Limb (tissue), 2 donors: Measurements from ENCODE around the gene NRBF2.
"Not testable (repeated sequence)": the region's sequence is repeated elsewhere in the genome, so short reads cannot be mapped to it uniquely, and the experiment has no call there.

Experiments
- DNase-seq, 2 donors: peaks; one replicate each; pipeline ENCODE4 v3.0.0-alpha.2; 2016; ENCODE audit errors: extremely low spot score in 2 of 2

Gene NRBF2

DNA sequence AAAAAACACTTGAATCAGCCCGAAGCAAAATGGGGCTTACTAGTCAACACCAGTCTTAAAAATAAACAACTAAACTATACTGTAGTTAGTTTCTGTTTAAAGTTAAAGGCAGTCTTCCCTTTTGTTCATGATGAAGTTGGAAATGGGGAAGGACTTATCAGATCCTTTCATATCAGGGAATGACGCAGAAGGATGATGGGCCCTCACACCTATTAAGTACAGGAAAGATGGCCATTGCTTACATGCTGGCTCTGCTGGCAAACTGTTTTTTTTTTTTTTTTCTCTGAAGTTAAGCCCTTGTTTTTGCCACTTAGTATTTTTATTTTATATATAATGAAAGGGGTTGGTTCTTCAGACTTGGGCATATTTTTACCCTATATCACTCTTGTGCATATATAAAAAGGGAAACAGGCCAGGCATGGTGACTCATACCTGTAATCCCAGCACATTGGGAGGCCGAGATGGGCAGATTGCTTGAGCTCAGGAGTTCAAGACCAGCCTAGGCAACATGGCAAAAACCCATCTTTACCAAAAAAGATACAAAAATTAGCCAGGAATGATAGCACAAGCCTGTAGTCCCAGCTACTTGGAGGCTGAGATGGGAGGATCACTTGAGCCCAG is 16.6 kb upstream of the NRBF2 start:
- no peak for DNase-seq

DNA sequence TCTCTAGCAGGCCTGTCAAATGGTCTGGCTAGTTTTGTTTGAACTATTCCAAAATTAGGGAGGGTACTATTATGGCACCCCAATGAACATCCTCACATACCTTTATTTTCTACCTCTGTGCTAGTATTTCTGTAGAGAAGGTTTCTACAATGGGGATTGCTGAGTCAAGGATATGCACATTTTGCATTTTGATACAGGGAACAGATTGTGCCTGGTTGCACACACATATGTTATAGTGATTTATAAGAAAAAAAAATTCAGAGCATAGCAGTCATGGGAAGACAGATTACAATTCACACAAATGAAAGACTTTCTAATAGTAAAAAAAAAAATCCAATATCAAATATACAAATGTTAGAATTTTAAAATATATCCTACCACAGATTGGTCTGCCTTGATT is 14.1 kb upstream of the NRBF2 start:
- no peak for DNase-seq

DNA sequence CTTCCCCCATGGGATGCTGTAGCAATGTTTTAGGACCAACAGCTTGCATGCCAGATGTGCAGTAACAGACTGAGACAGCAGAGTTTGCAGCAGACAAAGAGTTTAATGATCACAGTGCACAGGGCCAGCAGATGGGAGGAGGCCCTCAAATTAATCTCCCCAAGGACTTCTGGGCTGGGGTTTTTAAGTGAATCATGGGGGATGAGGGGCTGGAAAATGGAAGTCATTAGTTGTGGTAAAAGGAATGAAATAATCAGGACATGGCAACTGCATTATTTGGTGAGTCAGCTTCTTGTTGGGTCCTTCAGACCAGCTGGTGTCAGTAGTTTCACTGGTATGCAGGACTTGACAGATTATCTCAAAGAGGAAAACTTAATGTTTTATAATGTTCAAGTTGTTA is 12.6 kb upstream of the NRBF2 start:
- DNase-seq: no peak

DNA sequence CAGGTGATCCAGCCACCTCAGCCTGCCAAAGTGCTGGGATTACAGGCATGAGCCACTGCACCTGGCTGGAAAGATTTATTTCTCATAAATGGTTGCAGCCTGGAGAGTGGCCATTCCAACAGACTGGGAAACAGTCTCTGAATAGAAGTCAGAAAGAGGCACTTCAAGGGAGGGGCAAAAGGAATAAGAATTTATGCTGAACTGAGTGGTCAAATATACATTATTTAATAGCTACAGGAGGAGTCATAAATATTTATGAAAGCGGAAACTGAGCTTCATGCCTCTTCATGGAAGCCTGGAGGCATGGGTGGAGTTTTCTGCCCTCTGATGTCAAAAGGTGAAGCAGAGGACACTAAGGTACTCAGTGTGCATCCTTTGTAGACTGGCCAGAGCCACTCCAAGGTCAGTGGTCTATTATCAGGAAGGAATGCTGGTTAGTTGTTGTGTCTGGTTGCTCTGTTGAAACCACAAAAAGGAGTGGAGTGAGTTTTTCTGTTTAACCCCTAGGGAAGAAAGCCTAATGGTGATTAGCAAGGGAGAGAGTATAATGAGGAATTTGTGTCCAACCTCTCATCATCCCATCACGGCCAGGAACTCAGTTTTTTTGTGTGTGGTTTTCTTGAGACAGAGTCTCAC is 9.3 kb upstream of the NRBF2 start:
- DNase-seq: no peak

DNA sequence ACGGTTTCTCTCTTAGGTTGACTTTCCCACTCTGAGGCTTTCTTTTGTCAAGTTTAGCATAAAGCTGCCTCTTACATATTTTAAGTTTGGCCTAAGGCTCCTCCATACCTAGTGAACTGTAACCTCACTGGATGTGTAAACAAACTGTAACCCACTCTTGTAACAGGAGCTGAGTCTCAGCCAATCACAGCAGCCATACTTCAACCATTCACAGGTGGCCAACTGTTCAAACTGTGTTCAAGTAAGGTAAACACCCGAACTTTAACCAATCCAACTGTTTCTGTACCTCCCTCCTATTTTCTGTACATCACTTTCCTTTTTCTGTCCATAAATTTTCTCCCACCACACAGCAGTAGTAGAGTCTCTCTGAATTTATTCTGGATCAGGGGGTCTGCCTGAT is 7.7 kb upstream of the NRBF2 start:
- no peak for DNase-seq

DNA sequence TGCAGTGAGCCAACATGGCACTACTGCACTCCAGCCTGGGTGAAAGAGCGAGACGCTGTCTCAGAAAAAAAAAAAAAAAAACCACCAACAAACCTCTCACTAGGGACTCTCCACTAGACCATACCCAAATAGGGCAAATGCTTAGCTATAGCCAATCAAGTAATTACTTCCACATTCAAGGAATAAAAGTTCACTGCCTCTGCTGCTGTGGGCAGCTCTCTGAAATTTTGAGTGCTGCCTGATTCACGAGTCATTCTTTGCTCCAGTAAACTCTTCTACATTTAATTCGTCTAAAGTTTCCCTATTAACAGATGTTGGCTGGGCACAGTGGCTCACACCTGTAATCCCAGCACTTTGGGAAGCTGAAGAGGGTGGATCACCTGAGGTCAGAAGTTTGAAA is 4.7 kb upstream of the NRBF2 start:
- DNase-seq: no peak

DNA sequence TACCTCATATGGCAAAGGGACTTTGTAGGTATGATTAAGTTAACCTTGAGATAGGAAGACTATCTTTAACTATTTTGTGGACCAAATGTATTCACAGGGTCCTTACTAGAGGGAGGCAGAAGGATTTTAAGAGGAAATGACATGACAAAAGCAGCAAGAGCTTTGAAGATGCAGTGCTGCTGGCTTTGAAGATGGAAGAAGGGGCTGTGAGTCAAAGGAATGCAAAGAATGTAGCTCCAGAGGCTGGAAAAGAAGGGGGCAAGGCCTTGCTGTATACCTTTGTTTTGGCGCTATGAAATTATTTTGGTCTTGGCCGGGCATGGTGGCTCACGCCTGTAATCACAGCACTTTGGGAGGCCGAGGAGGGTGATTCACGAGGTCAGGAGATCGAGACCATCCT is 3.2 kb upstream of the NRBF2 start:
- DNase-seq: no peak

DNA sequence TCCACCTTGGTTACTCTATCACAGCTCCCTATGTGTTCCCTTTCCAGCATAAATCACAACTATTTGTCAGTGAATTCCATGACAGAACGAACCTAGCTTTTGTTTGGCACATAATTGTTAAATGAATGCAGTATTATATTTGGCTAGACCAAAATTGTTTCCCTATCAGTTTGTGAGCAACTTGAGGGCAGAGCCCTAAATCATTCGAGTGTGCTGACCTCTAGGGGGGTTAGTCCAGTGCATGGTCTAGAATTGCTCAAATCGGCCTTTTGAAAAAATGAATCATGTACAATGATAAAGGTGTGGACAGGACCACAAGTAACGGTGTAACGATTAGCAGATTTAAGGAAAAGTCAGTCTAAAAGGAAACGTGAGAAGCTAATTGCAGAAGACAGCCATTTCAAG is 475 bp upstream of the NRBF2 start:
- DNase-seq: no peak

DNA sequence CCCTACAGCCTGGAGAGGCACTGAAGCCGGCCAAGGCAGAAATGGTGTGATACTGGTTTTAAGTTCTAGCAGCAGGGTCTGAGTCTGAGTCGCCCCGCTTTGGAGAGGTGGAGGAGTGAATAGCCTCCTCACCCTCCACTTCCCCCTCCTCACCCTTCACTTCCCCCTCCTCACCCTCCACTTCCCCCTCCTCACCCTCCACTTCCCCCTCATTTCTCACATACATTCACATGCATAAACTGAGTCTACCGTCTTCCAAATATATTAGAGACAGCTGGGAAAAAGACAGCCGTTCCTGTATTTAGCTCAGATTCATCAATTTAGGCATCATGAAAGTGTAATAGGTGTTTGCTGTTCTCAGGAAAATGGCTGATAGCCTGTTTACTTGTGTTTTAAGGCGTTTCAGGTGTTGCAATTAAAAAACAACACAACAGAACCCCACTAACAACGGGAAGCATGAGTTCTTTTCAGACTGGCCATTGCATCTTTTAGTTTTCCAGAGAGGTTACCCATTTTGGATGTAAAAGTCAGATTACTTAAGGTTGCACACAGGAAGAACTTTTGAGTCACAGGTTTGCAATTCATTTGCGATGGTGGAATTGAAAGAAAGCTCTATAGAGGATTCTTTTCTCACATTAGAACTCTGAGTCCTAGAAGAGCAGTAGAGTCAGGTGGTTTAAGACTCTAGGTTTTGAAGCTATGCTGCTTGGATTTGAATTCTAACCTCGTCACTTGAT is 861 bp downstream of the NRBF2 start:
- DNase-seq: no peak

DNA sequence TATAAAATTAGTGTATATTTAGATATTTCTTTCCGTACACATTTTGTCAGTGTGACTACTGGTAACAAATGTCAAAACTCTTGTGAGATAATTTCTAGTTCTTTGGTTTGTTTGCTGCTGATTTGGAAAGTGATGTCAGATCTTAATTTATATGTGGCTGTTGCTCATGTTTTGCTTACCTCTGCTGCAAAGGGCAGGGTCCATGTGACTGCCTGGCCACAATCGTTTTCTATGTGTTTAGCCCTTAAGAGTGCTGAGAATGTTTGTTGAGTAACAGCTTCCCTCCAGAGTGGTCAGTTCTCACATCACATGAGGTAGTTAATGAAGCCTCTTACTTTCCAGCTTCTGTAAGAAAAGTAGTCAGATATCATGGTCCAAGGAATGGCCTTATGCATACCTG is 4.2 kb downstream of the NRBF2 start:
- no peak for DNase-seq

DNA sequence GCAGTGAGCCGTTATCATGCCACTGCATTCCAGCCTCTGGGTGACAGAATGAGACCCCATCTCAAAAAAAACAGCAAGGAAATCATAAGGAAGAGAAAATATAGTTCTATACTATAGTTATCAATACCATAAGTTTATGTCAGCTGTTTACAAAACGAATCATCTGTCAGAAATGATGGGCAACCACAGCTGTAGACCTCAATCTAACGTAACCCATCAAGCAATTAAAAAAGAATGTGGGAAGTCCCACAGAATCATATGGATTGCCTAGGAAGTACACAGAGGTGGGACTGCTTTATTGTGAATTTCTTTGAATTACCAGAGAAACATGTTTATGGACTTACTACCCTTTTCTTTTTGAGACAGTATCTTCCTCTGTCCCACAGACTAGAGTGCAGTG is 6.9 kb downstream of the NRBF2 start:
- no peak for DNase-seq

DNA sequence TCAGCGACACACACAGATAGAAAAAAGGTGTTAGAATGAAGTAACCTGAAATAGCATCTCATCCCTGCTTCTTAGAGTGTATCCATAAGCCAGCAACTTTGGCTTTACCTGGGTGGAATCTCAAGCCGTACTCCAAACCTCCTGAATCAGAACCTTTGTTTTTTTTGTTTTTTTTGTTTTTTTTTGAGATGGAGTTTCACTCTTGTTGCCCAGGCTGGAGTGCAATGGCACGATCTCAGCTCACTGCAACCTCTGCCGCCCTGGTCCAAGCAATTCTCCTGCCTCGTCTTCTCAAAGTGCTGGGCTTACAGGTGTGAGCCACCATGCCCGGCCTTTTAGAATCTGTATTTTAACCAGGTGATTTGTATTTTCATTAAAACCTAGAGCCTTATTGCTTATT is 9.0 kb downstream of the NRBF2 start:
- no peak for DNase-seq

DNA sequence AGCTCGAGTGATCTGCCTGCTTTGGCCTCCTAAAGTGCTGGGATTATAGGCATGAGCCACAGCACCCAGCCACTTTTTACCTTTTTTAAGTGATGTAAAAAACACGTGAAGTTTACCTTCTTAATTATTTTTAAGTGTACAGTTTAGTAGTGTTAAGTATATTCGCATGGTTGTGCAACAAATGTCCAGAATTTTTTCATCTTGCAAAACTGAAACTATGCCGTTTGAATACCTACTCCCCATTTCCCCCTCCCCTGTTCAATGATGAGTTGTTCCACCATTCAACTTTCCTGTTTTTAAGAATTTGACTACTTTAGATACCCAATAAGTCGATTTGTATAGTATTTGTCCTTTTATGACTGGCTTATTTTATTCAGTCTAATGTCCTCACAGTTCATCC is 10.9 kb downstream of the NRBF2 start:
- DNase-seq: no peak

DNA sequence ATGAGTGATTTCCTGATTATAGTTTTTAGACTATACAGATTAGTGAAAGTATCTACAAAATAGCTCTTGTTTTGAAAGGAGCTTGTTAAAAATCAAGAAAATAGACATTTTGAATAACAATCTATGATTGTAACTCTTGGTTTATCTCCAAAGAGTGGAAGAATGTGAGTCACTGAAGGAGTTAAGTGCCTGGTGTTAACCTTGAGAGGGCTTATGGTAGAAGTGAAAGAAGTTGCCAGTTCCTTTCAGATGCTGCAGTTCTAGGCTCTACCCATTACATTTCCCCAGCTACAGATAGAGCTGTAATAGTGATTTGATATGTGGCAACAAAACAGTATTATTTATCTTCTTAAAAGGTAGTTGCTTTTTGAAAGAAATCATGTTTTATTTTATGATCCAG is 12.7 kb downstream of the NRBF2 start:
- DNase-seq: no peak

DNA sequence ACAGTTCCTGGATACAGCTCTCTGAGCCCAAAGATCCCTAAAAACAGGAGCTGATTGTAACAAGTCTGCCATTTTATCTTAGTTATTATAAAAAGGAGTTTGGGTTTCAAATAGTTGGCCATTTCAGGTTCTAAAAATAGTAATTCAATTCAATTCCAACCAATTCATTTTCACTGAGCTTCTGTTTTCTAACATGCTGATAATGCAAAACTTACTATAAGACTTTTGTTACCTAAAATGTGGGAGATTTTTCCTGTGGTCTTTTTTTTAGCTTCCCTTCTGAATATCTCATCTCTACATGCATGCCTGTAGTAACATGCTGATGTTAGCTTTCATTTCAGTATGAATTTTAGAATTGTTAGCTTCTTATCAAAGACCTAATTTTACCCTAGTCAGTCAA is 13.4 kb downstream of the NRBF2 start:
- DNase-seq: no peak

DNA sequence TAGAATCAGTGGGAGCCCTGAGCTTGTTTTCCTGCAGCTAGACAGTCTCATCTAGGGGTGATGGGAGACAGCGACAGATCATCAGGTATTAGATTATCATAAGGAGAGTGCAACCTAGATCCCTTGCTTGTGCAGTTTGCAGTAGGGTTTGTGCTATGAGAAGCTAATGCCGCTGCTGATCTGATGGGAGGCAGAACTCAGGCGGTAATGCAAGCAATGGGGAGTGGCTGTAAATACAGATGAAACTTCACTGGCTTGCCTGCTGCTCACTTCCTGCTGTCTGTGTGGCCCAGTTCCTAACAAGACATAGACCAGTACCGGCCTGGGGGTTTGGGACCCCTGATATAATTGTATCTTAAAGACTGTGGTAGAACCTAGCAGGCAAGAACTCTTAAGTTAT is 17.6 kb downstream of the NRBF2 start:
- DNase-seq: no peak

DNA sequence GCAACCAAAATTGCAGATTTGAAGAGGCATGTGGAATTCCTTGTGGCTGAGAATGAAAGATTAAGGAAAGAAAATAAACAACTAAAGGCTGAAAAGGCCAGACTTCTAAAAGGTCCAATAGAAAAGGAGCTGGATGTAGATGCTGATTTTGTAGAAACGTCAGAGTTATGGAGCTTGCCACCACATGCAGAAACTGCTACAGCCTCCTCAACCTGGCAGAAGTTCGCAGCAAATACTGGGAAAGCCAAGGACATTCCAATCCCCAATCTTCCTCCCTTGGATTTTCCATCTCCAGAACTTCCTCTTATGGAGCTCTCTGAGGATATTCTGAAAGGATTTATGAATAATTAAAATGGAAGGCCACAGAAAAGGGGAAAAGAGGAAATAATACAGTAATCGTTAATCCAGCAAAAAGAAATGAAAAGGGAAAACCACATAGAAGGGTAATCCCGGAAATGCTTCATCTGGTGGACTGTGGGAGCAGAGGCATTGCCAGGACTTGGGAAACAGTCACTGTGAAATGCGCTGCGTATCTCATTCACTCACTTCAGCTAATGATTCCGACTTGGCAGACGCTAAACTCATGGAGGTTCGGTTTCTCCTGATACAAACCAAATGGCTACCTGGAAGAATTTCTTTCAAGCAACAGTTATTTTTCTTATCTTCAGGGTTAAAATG is 20.9 kb downstream of the NRBF2 start:
- DNase-seq: not testable (repeated sequence)

DNA sequence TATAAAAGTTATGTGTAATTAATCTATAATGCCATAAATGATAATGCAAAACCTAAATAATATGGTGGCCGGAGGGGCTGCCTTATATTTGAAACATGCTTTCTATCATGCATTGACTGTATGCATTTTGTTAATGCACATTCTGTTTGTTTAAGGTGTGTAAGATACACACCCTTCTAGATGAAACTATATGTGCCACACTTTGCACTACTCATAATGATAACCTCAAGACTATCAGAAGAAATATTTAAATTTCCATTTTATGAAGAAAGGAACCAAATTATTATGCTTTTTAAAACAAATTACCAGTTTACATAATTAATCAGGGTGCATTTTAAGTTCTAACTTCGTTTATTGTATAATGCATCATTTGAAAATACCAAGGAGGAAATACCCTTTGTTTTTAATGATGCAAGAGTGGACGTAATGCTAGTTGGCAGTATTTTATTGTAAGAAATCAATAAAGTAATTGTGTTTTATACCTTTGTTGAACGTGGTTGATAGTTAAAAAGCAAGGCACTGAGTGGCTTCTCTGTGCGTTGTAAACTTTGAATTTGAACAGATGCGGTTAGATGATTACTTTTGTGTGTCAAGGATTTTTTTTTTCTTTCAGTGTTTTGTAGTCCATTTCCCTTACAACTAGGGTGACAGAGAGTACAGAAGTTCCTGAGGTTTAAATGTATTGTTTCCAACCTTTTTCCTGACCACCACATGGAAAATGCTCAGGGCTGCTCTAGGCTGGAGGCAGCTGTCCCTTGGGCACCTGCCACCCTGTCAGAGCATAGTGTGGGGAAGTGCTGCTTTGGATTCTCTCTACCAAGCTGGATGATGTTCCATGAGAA is 21.6 kb downstream of the NRBF2 start:
- DNase-seq: no peak

DNA sequence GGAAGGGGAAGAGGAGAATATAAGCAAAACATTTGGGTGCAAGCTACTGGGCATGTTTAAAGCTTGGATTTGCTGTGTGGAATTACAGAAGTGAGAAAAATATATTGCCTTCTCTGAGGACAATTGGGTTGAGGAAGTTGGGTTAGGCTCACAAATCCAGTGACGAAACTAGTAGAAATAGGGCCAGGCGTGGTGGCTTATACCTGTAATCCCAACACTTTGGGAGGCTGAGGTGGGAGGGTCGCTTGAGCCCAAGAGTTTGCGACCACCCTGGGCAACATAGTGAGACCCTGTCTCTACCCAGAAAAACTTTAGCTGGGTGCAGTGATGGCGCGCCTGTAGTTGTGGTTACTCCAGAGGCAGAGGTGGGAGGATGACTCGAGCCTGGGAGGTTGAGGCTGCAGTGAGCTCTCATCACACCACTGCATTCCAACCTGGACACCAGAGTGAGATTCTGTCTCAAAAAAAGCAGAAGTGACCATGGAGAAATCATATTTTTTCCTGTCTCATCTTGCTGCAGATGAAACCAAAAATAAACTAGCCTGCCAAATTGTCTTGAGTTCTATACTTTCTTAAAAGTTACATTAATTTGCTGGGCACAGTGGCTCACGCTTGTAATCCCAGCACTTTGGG is 22.4 kb downstream of the NRBF2 start:
- no peak for DNase-seq

DNA sequence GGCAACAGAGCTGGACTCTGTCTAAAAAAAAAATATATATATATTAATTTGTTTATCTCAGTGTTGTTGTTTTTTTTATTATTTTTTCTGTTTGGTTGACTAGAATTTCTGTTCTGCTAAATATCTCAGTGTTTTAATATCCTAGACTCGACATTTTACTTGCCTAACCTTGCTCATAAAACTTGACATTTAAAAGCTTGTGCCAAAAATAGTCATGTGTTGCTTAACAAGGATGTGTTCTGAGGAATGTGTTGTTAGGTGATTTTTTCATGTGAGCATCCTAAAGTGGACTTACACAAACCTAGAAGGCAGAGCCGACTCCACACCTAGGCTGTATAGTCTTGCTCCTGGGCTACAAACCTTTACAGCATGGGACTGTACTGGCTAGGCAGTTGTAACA is 23.1 kb downstream of the NRBF2 start:
- no peak for DNase-seq
